ENCODE results near the gene BICDL1. TPM values are rescaled to one million over a fixed set of nuclear protein-coding genes. Genes with fewer than 3 reads are reported as not detected.

Gene BICDL1
- total and polyA plus RNA-seq, 2 donors (not counting 3 experiments of a cell fraction or from before 2014, with no cell fraction given): 0.19 TPM; not detected in 1

DNA sequence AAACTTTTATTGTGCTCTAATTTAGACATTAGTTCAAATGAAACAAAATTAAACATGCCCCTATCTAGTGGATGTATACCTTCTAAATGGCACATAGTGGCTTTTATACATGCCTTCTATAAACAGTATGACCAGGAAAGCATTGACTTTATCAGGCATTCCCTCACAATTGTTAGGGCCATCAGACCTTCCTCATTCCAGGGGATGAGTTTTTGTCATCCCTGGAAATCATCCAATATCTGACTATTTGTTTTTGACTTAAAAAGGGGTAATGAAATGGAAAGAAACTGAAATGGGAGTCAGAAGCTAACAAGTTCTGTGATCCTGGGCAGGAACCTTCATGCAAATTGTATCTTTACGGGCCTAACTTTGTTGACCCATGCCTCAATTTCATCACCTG is 58.0 kb downstream of the BICDL1 start:
- no peak overlapping the region for H3K4me3 ChIP-seq (replicated peaks in 1 of 3; ENCODE audit: insufficient read depth in 1 of 3, low read depth in 1 of 3, low read length in 3 of 3)
- H3K4me2 ChIP-seq (ENCODE audit: insufficient read depth, low read length): no peak overlapping the region
- H3K36me3 ChIP-seq (ENCODE audit: control insufficient read depth in 2 of 2, extremely low read depth in 1 of 2, insufficient read depth in 2 of 2, low read length in 2 of 2): no peaks in the 10 kb centered on the region
- ChIA-PET POLR2A (no interaction called here), CTCF (no interaction called here)
- no peak overlapping the region for H3K9ac ChIP-seq (replicated peaks; ENCODE audit: extremely low read depth, insufficient read depth, low read length)
- BruUV-seq (replicated peaks): no TSS peak
- H3K79me2 ChIP-seq (ENCODE audit: control insufficient read depth, insufficient read depth, low read length): no peaks in the 10 kb centered on the region
- no peak for TF ChIP-seq EZH2 (IDR thresholded peaks at IDR 0.05; ENCODE audit: borderline replicate concordance, low read depth, low read length, severe bottlenecking)
- TF ChIP-seq, protein P1, sequence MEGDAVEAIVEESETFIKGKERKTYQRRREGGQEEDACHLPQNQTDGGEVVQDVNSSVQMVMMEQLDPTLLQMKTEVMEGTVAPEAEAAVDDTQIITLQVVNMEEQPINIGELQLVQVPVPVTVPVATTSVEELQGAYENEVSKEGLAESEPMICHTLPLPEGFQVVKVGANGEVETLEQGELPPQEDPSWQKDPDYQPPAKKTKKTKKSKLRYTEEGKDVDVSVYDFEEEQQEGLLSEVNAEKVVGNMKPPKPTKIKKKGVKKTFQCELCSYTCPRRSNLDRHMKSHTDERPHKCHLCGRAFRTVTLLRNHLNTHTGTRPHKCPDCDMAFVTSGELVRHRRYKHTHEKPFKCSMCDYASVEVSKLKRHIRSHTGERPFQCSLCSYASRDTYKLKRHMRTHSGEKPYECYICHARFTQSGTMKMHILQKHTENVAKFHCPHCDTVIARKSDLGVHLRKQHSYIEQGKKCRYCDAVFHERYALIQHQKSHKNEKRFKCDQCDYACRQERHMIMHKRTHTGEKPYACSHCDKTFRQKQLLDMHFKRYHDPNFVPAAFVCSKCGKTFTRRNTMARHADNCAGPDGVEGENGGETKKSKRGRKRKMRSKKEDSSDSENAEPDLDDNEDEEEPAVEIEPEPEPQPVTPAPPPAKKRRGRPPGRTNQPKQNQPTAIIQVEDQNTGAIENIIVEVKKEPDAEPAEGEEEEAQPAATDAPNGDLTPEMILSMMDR (IDR thresholded peaks at IDR 0.05; ENCODE audit: extremely low read depth in 1 of 2, insufficient read depth in 1 of 2, low read depth in 1 of 2, low read length in 2 of 2): no peak
- TF ChIP-seq GATA2 (IDR thresholded peaks at IDR 0.05; ENCODE audit: insufficient read depth, insufficient read length, low read depth, low read length): no peak
- TF ChIP-seq FOS (IDR thresholded peaks at IDR 0.05; ENCODE audit: borderline replicate concordance, insufficient read depth, low read length): no peak
- TF ChIP-seq MYC (IDR thresholded peaks at IDR 0.05; ENCODE audit: low read depth, low read length): no peak
- TF ChIP-seq, protein P2, sequence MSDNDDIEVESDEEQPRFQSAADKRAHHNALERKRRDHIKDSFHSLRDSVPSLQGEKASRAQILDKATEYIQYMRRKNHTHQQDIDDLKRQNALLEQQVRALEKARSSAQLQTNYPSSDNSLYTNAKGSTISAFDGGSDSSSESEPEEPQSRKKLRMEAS (IDR thresholded peaks at IDR 0.05; ENCODE audit: insufficient read depth, insufficient read length): no peak
- no peak for TF ChIP-seq POLR2A (IDR thresholded peaks at IDR 0.05; ENCODE audit: low read depth, low read length)
- TF ChIP-seq POLR2AphosphoS5 (IDR thresholded peaks at IDR 0.05; ENCODE audit: insufficient read depth, low read depth, low read length): no peak
- TF ChIP-seq JUN (IDR thresholded peaks at IDR 0.05; ENCODE audit: borderline replicate concordance, insufficient read depth, insufficient read length, low read depth): no peak
- H3K9me3 ChIP-seq (replicated peaks; ENCODE audit: control insufficient read depth, insufficient read depth, low read length): no peaks in the 10 kb centered on the region
- DNase-seq (ENCODE audit: low read depth, low spot score): no peak
- intact Hi-C loops (cut with micrococcal nuclease): no loop called here
- H3K9me1 ChIP-seq (replicated peaks; ENCODE audit: control insufficient read depth, extremely low read depth, insufficient read depth, low read length): no peaks in the 10 kb centered on the region
- no peaks in the 10 kb centered on the region for H3K4me1 ChIP-seq (ENCODE audit: control insufficient read depth, extremely low read depth, insufficient read depth, low read length)
- no peaks in the 10 kb centered on the region for H4K20me1 ChIP-seq (replicated peaks; ENCODE audit: control insufficient read depth, extremely low read depth, insufficient read depth, low read length)
- no peak overlapping the region for H3K27ac ChIP-seq (ENCODE audit: insufficient read depth, low read depth, low read length)
- H2AFZ ChIP-seq (ENCODE audit: low read depth, low read length): no peak overlapping the region
- FAIRE-seq: no peak
- peaks cover 0 to 9% of the 10 kb centered on the region in 2 experiments for H3K27me3 ChIP-seq (ENCODE audit: control insufficient read depth in 2 of 2, insufficient read depth in 2 of 2, low read length in 2 of 2)
- dilution Hi-C loops (cut with MboI; ENCODE audit: extremely low pct_ligation_motif_present, low sequenced_read_pairs): no loop called here

Data from endothelial cell of umbilical vein (primary cell).